GM12892 (cell line): ENCODE results near the gene RASL12. TPM values are rescaled to one million over a fixed set of nuclear protein-coding genes. Genes with fewer than 3 reads are reported as not detected.
A peak's percentile ranks its signal among the peaks of the same experiment; 100 is the strongest.
"Not testable (repeated sequence)": the region's sequence is repeated elsewhere in the genome, so short reads cannot be mapped to it uniquely, and the experiment has no call there.

Source experiments
- DNase-seq: peaks from one replicate; pipeline ENCODE4 v3.0.0; 2011; ENCODE audit not compliant: insufficient read length
- FAIRE-seq: peaks from 2 replicates; lab custom pipeline; 2011; peaks lifted over from hg19 to GRCh38; lab: Jason Lieb, UNC
- POLR2A ChIP-seq: IDR thresholded peaks from 2 replicates; pipeline ENCODE4 v1.6.1; 2011; ENCODE audit warnings: low read depth, low read length, control low read depth
- POLR2AphosphoS5 ChIP-seq: IDR thresholded peaks from 2 replicates; pipeline ENCODE4 v1.6.1; 2011; ENCODE audit warnings: low read depth, low read length, control low read depth
- TAF1 ChIP-seq: IDR thresholded peaks from 2 replicates; pipeline ENCODE4 v1.6.1; 2011; ENCODE audit warnings: low read depth, mild to moderate bottlenecking, control low read depth, low read length, borderline replicate concordance
- polyA plus RNA-seq: library from polyadenylated mRNA; unstranded; fragments of >200 nt; gene quantifications from one replicate; pipeline ENCODE4 v1.2.1, GENCODE V29; 2012; ENCODE audit warnings: missing spikeins, inconsistent platforms; ENCODE audit not compliant: missing spikeins

RASL12 gene
- polyA plus RNA-seq, result not detected

GRCh38 chr15:65067645-65068402 lies at the start of gene RASL12:
Gene RASL12, minus strand, starts transcription at chr15:65067991. Its CDS starts 156 bp downstream, at chr15:65067835.
- DNase-seq, result no peak
- TF ChIP-seq POLR2AphosphoS5, result no peak
- TF ChIP-seq POLR2A, result no peak
- no peak for TF ChIP-seq TAF1
- no peak for FAIRE-seq

GRCh38 chr15:65115542-65115941 lies 47.8 kb upstream of the RASL12 start:
- TF ChIP-seq POLR2A, result no peak
- TF ChIP-seq TAF1, result no peak
- no peak for TF ChIP-seq POLR2AphosphoS5
- DNase-seq (no peak), FAIRE-seq (no peak)

GRCh38 chr15:65115086-65115485 lies 47.3 kb upstream of the RASL12 start, which contains the start of gene UBAP1L:
Gene UBAP1L, minus strand, starts transcription at chr15:65115200. Its CDS starts 8,985 bp downstream, at chr15:65106215.
- no peak for TF ChIP-seq POLR2AphosphoS5
- TF ChIP-seq TAF1, result no peak
- no peak for TF ChIP-seq POLR2A
- FAIRE-seq (no peak), DNase-seq (no peak)

- TF ChIP-seq TAF1 (no peak), POLR2AphosphoS5 (no peak), POLR2A (no peak)
- DNase-seq (no peak), FAIRE-seq (no peak)
Measured at GRCh38 chr15:65110676-65111292, 43.0 kb upstream of the RASL12 start.

GRCh38 chr15:65106011-65106590 lies 38.3 kb upstream of the RASL12 start:
- no peak for TF ChIP-seq POLR2A
- TF ChIP-seq TAF1, result no peak
- no peak for TF ChIP-seq POLR2AphosphoS5
- no peak for DNase-seq
- FAIRE-seq, result no peak

- DNase-seq (no peak), FAIRE-seq (no peak)
- TF ChIP-seq TAF1 (no peak), POLR2AphosphoS5 (no peak), POLR2A (no peak)
Measured at GRCh38 chr15:65105038-65105437, 37.2 kb upstream of the RASL12 start.

GRCh38 chr15:65102912-65103311 lies 35.1 kb upstream of the RASL12 start:
- TF ChIP-seq POLR2A (no peak), POLR2AphosphoS5 (no peak), TAF1 (no peak)
- DNase-seq, result no peak
- no peak for FAIRE-seq

- DNase-seq (no peak), FAIRE-seq (no peak)
- TF ChIP-seq POLR2AphosphoS5 (no peak), TAF1 (no peak), POLR2A (no peak)
Measured at GRCh38 chr15:65101891-65102708, 34.3 kb upstream of the RASL12 start.

GRCh38 chr15:65101411-65101890 lies 33.7 kb upstream of the RASL12 start:
- DNase-seq (no peak), FAIRE-seq (peak; percentile 54)
- TF ChIP-seq TAF1 (no peak), POLR2A (no peak), POLR2AphosphoS5 (no peak)

GRCh38 chr15:65100442-65100841 lies 32.7 kb upstream of the RASL12 start:
- no peak for DNase-seq
- no peak for TF ChIP-seq POLR2A
- TF ChIP-seq POLR2AphosphoS5, result no peak
- no peak for TF ChIP-seq TAF1
- no peak for FAIRE-seq

GRCh38 chr15:65099801-65100200 lies 32.0 kb upstream of the RASL12 start:
- not testable (repeated sequence) for FAIRE-seq, DNase-seq
